PC-9 (cell line): ENCODE results near the gene USP36.

ENCODE experiments used
- CTCF ChIP-seq: fragments of 200-600 bp; sonication (generic); conservative IDR thresholded peaks from 2 replicates; pipeline ENCODE4 v1.6.1; 2017; ENCODE audit warnings: mixed run types, antibody characterized with exemption, mild to moderate bottlenecking, moderate library complexity
- EZH2 ChIP-seq: fragments of 200-600 bp; sonication (generic); IDR thresholded peaks from 2 replicates; pipeline ENCODE4 v1.8.0; 2017; ENCODE audit warnings: antibody characterized with exemption, low read depth

- no peak for TF ChIP-seq CTCF
- no peak for TF ChIP-seq EZH2
These were observed 11.1 kb downstream of the USP36 start for GRCh38 chr17:78829477-78829876.
